ENCODE results near the gene ZNF783.

The ZNF783 gene

DNA sequence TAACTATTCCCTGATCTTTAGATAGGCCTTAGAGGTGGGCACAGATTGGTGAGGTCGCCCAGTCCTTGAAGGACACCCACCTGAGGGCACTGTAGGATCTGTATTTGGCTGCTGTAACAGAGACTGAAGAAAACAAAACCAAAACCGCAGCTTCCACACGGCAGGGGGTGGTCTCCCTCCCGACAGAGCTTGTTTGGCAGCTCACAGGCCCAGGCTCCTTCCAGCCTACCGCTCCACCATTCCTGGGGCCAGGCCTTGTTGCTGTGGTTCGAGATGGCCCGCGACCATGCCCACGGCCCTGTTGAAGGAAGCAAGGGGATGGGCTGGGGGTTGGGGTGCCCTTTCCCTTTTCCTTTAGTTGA is 30.4 kb downstream of the ZNF783 start:
- no peak for TF ChIP-seq CTCF (IDR thresholded peaks at IDR 0.05; ENCODE audit: low read depth, low read length, missing control alignments)
- no peak for DNase-seq (ENCODE audit: low read depth)
- H3K4me3 ChIP-seq (ENCODE audit: low read depth, low read length), result no peak overlapping the region

DNA sequence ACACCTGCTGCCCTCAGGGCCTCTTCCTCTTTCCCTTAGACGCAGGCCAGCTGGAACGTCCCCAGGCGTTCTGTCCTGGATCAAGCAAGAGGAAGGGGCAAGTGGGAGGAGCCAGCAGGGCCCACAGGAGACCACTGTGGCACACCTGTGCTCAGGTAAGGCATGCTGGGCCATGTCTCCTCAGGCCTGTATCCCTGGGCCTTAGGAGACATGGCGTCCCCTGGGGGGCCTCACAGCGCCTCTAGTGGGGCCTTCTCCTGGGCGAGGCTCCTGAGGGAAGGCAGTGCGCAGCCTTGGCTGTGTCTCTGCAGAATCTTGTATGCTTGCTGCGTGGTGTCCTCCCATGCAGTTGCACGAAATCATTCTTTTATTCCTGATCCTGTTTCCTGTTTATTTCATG is 31.3 kb downstream of the ZNF783 start:
- no peak overlapping the region for H3K4me3 ChIP-seq (ENCODE audit: low read depth, low read length)
- no peak for DNase-seq (ENCODE audit: low read depth)
- TF ChIP-seq CTCF (IDR thresholded peaks at IDR 0.05; ENCODE audit: low read depth, low read length, missing control alignments), result no peak

GRCh38 chr7:149293946-149294633 is 32.1 kb downstream of the ZNF783 start:
- H3K4me3 ChIP-seq (ENCODE audit: low read depth, low read length), result no peak overlapping the region
- TF ChIP-seq CTCF (IDR thresholded peaks at IDR 0.05; ENCODE audit: low read depth, low read length, missing control alignments), result no peak
- no peak for DNase-seq (ENCODE audit: low read depth)

- TF ChIP-seq CTCF (IDR thresholded peaks at IDR 0.05; ENCODE audit: low read depth, low read length, missing control alignments), result no peak
- no peak for DNase-seq (ENCODE audit: low read depth)
- H3K4me3 ChIP-seq (ENCODE audit: low read depth, low read length), result no peak overlapping the region
These were observed 32.9 kb downstream of the ZNF783 start for GRCh38 chr7:149294634-149295480.

DNA sequence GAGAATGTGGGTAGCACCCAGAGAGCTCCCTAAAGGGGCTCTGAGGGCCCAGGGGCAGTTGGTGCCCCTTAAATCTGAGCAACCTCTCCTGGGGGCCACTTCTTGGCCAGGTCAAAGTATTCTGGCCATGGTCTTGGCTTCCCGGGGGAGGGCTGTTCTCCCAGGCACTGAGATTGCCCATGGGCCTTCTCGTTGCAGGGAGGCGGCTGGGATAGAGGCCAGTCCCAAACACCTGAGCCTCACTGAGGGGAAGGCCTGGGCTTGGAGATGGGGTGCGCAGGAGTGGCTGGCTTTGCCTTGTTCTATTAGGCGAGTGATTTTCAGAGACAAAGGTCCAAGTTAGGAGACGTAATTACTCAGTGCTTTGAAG is 33.5 kb downstream of the ZNF783 start:
- DNase-seq (ENCODE audit: low read depth), result no peak
- TF ChIP-seq CTCF (IDR thresholded peaks at IDR 0.05; ENCODE audit: low read depth, low read length, missing control alignments), result no peak
- no peak overlapping the region for H3K4me3 ChIP-seq (ENCODE audit: low read depth, low read length)

DNA sequence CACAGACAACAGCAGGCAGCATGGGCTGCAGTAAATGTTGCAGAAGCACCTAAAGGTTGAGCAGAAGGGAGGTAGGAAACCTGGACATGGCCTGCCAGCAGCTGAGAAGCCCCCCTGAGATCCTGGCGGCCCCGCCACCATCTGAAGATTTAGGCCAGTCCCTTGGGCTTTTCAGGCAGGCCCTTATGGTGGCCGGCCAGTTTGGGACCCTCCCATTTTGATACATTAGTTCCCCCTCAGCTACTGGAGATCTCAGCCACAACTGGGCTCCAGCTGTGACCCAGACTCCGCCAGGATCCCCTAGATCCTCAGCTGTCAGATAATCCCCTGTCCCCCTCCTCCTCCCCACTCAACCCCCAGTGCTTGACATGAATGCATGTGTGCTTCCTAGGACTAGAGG is 34.4 kb downstream of the ZNF783 start:
- no peak for TF ChIP-seq CTCF (IDR thresholded peaks at IDR 0.05; ENCODE audit: low read depth, low read length, missing control alignments)
- DNase-seq (ENCODE audit: low read depth), result no peak
- no peak overlapping the region for H3K4me3 ChIP-seq (ENCODE audit: low read depth, low read length)

All from GM12864 (cell line).